Vagina (tissue), 2 donors: Measurements from ENCODE around the gene APPL2.

ENCODE experiments used
- POLR2A ChIP-seq, 2 donors: fragments of 450-650 bp; IDR thresholded peaks; one replicate each; pipeline ENCODE4 v1.6.1; 2017; ENCODE audit warnings: antibody characterized with exemption in 2 of 2, mild to moderate bottlenecking in 2 of 2, moderate library complexity in 2 of 2
- TF ChIP-seq, protein P1 (sequence below), 3 experiments: fragments of 450-650 bp in 2 of 3; fragments of 200-600 bp in 1 of 3; sonication (generic) in 1 of 3; IDR thresholded peaks; one replicate each; pipeline ENCODE4 v1.5.1; 2017 to 2019; ENCODE audit warnings: antibody characterized with exemption in 3 of 3, mild to moderate bottlenecking in 2 of 3, moderate library complexity in 2 of 3

DNA sequence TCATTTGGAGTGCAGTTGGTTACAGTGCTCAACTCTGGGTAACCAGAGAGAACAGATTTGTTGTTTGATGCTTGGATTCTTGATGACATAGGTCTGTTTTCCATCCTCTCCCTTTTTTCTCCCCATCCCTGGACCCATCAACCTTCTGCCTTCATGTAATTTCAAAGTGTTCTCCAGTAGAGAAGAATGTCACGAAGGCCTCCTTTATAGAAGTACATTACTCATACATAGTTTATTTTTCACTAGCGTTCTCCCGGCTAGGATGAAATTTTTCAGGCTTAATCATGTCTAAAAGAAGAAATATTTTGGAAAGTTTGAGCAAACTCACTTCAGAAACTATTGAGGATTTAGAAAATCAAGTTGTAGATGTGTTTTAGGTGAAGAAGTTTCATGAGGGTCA is 20.9 kb upstream of the APPL2 start:
- TF ChIP-seq, protein P1, sequence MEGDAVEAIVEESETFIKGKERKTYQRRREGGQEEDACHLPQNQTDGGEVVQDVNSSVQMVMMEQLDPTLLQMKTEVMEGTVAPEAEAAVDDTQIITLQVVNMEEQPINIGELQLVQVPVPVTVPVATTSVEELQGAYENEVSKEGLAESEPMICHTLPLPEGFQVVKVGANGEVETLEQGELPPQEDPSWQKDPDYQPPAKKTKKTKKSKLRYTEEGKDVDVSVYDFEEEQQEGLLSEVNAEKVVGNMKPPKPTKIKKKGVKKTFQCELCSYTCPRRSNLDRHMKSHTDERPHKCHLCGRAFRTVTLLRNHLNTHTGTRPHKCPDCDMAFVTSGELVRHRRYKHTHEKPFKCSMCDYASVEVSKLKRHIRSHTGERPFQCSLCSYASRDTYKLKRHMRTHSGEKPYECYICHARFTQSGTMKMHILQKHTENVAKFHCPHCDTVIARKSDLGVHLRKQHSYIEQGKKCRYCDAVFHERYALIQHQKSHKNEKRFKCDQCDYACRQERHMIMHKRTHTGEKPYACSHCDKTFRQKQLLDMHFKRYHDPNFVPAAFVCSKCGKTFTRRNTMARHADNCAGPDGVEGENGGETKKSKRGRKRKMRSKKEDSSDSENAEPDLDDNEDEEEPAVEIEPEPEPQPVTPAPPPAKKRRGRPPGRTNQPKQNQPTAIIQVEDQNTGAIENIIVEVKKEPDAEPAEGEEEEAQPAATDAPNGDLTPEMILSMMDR (IDR thresholded peaks at IDR 0.05), result no peak
- TF ChIP-seq POLR2A (IDR thresholded peaks at IDR 0.05), result no peak
